ENCODE measurements around the gene CFAP410.

Gene CFAP410

GRCh38 chr21:44352253-44352860 is 13.2 kb upstream of the CFAP410 start:
- no peaks in the 10 kb centered on the region for H3K4me1 ChIP-seq (ENCODE audit: insufficient read depth, low read length, severe bottlenecking)
- H3K79me2 ChIP-seq (ENCODE audit: insufficient read depth, low read length), result no peaks in the 10 kb centered on the region
- no peaks in the 10 kb centered on the region for H3K9me2 ChIP-seq (ENCODE audit: low read depth, low read length)
- H3K9ac ChIP-seq (ENCODE audit: low read length), result no peak overlapping the region
- H3K27ac ChIP-seq (ENCODE audit: low read depth, low read length, poor library complexity, severe bottlenecking), result no peak overlapping the region
- no peaks in the 10 kb centered on the region for H3K27me3 ChIP-seq (ENCODE audit: insufficient read depth, low read length)
- TF ChIP-seq, protein P1, sequence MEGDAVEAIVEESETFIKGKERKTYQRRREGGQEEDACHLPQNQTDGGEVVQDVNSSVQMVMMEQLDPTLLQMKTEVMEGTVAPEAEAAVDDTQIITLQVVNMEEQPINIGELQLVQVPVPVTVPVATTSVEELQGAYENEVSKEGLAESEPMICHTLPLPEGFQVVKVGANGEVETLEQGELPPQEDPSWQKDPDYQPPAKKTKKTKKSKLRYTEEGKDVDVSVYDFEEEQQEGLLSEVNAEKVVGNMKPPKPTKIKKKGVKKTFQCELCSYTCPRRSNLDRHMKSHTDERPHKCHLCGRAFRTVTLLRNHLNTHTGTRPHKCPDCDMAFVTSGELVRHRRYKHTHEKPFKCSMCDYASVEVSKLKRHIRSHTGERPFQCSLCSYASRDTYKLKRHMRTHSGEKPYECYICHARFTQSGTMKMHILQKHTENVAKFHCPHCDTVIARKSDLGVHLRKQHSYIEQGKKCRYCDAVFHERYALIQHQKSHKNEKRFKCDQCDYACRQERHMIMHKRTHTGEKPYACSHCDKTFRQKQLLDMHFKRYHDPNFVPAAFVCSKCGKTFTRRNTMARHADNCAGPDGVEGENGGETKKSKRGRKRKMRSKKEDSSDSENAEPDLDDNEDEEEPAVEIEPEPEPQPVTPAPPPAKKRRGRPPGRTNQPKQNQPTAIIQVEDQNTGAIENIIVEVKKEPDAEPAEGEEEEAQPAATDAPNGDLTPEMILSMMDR (IDR thresholded peaks at IDR 0.05; ENCODE audit: low read length), result no peak
- TF ChIP-seq EZH2 (IDR thresholded peaks at IDR 0.05; ENCODE audit: borderline replicate concordance, low read length), result no peak
- no peaks in the 10 kb centered on the region for H3F3A ChIP-seq (ENCODE audit: insufficient read depth, low read length)
- no peaks in the 10 kb centered on the region for H3K9me3 ChIP-seq (ENCODE audit: low read length)
- H2AFZ ChIP-seq (ENCODE audit: low read length), result no peak overlapping the region
- H4K20me1 ChIP-seq (ENCODE audit: insufficient read depth, low read length), result no peaks in the 10 kb centered on the region
- H3K4me2 ChIP-seq (ENCODE audit: low read length), result no peak overlapping the region
- no peak overlapping the region for H3K4me3 ChIP-seq (ENCODE audit: low read depth, low read length, poor library complexity, severe bottlenecking)
- H3K36me3 ChIP-seq (ENCODE audit: insufficient read depth, low read length), result no peaks in the 10 kb centered on the region

- Histone ChIP-seq H3K9me3 (ENCODE audit: low read length) (no peaks in the 10 kb centered on the region), H3K4me2 (ENCODE audit: low read length) (no peak overlapping the region), H3F3A (ENCODE audit: insufficient read depth, low read length) (no peaks in the 10 kb centered on the region), H3K36me3 (ENCODE audit: insufficient read depth, low read length) (no peaks in the 10 kb centered on the region), H3K27me3 (ENCODE audit: insufficient read depth, low read length) (no peaks in the 10 kb centered on the region), H3K79me2 (ENCODE audit: insufficient read depth, low read length) (no peaks in the 10 kb centered on the region), H3K9me2 (ENCODE audit: low read depth, low read length) (no peaks in the 10 kb centered on the region), H3K27ac (ENCODE audit: low read depth, low read length, poor library complexity, severe bottlenecking) (no peak overlapping the region), H3K4me3 (ENCODE audit: low read depth, low read length, poor library complexity, severe bottlenecking) (no peak overlapping the region), H4K20me1 (ENCODE audit: insufficient read depth, low read length) (no peaks in the 10 kb centered on the region), H3K9ac (ENCODE audit: low read length) (no peak overlapping the region), H2AFZ (ENCODE audit: low read length) (no peak overlapping the region), H3K4me1 (ENCODE audit: insufficient read depth, low read length, severe bottlenecking) (no peaks in the 10 kb centered on the region)
- no peak for TF ChIP-seq EZH2 (IDR thresholded peaks at IDR 0.05; ENCODE audit: borderline replicate concordance, low read length)
- TF ChIP-seq, protein P1 (IDR thresholded peaks at IDR 0.05; ENCODE audit: low read length), result no peak
These were observed 12.5 kb upstream of the CFAP410 start for GRCh38 chr21:44351535-44352252.

- no peak overlapping the region for H3K9ac ChIP-seq (ENCODE audit: low read length)
- no peaks in the 10 kb centered on the region for H3K9me2 ChIP-seq (ENCODE audit: low read depth, low read length)
- H3K36me3 ChIP-seq (ENCODE audit: insufficient read depth, low read length), result no peaks in the 10 kb centered on the region
- no peak overlapping the region for H3K27ac ChIP-seq (ENCODE audit: low read depth, low read length, poor library complexity, severe bottlenecking)
- no peaks in the 10 kb centered on the region for H3F3A ChIP-seq (ENCODE audit: insufficient read depth, low read length)
- TF ChIP-seq, protein P1 (IDR thresholded peaks at IDR 0.05; ENCODE audit: low read length), result no peak
- no peak for TF ChIP-seq EZH2 (IDR thresholded peaks at IDR 0.05; ENCODE audit: borderline replicate concordance, low read length)
- H2AFZ ChIP-seq (ENCODE audit: low read length), result no peak overlapping the region
- H3K4me3 ChIP-seq (ENCODE audit: low read depth, low read length, poor library complexity, severe bottlenecking), result no peak overlapping the region
- no peaks in the 10 kb centered on the region for H3K4me1 ChIP-seq (ENCODE audit: insufficient read depth, low read length, severe bottlenecking)
- H4K20me1 ChIP-seq (ENCODE audit: insufficient read depth, low read length), result no peaks in the 10 kb centered on the region
- no peaks in the 10 kb centered on the region for H3K79me2 ChIP-seq (ENCODE audit: insufficient read depth, low read length)
- no peaks in the 10 kb centered on the region for H3K9me3 ChIP-seq (ENCODE audit: low read length)
- no peaks in the 10 kb centered on the region for H3K27me3 ChIP-seq (ENCODE audit: insufficient read depth, low read length)
- no peak overlapping the region for H3K4me2 ChIP-seq (ENCODE audit: low read length)
These were observed 11.7 kb upstream of the CFAP410 start for GRCh38 chr21:44350773-44351481.
